ENCODE data around the gene TRIM49.
"Not testable (repeated sequence)": the region's sequence is repeated elsewhere in the genome, so short reads cannot be mapped to it uniquely, and the experiment has no call there.

Gene TRIM49, protein sequence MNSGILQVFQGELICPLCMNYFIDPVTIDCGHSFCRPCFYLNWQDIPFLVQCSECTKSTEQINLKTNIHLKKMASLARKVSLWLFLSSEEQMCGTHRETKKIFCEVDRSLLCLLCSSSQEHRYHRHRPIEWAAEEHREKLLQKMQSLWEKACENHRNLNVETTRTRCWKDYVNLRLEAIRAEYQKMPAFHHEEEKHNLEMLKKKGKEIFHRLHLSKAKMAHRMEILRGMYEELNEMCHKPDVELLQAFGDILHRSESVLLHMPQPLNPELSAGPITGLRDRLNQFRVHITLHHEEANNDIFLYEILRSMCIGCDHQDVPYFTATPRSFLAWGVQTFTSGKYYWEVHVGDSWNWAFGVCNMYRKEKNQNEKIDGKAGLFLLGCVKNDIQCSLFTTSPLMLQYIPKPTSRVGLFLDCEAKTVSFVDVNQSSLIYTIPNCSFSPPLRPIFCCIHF

GRCh38 chr11:89808475-89808874, at the start of gene TRIM49:
TRIM49 (minus strand) TSS chr11:89808575; CDS start chr11:89804469, 4,106 bp downstream.
- not testable (repeated sequence) for DNase-seq (ENCODE audit: low spot score)

- DNase-seq (ENCODE audit: low spot score) = not testable (repeated sequence)
Measured at GRCh38 chr11:89826694-89827093, 18.3 kb upstream of the TRIM49 start.

GRCh38 chr11:89820008-89820407, 11.6 kb upstream of the TRIM49 start:
- not testable (repeated sequence) for DNase-seq (ENCODE audit: low spot score)

DNA sequence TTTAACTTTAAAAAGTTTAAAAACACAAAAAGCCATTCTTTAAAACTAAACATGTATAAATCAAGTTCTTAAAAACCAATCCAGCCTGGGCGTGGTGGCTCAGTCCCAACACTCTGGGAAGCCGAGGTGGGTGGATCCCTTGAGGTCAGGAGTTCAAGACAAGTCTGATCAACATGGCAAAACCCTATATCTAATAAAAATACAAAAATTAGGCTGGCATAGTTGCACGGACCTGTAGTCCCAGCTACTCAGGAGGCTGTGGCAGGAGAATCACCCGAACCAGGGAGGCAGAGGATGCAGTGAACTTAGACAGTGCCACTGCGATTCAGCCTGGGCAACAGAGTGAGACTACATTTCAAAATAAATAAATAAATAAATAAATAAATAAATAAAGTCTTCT, 5.2 kb upstream of the TRIM49 start:
- not testable (repeated sequence) for DNase-seq (ENCODE audit: low spot score)

DNA sequence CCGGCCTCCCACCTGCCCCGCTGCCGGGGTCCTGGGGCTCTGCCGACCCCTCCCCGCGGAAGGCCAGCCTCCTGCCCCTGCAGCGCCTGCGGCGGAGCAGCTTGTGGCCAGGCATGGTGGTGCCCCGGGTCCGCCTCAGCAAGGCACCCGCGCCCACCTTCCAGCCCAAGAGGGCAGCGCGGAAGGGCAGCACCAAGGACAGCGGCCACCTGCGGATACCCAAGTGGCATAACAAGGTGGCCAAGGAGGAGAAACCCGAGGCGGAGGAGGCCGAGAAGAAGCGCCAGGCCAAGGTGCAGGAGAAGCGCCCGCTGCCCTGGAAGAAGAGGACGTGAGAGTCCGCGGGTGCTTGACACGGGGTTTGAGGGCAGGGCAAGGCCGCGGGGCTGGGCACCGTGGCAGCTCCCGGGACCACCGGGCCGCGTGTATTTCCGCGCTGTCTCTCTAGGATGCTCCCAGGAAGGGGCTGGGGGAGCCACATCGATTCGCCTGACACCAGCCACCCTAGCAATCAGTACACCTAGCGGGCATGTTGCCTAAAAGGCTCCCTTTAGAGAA, 20.8 kb downstream of the TRIM49 start:
- not testable (repeated sequence) for DNase-seq (ENCODE audit: low spot score)

DNA sequence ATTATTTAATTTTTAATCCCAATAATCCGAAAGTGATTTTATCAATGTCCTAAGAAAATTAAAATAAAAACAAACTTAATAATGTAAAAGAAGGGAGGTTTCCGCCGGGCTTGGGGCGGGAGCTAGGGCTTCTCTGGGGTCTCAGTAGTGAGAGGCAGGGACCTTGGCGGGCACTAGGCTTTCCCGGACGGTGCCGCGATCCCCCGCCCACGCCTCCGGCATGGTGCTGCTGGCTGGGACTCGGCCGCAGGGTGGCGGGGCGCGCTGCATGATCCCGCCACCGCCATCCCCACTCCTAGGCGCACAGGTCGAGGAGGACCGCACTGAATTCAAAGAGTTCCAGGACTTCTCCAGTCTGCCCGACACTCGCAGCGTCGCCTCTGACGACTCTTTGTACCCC, 22.6 kb downstream of the TRIM49 start:
- not testable (repeated sequence) for DNase-seq (ENCODE audit: low spot score)

DNA sequence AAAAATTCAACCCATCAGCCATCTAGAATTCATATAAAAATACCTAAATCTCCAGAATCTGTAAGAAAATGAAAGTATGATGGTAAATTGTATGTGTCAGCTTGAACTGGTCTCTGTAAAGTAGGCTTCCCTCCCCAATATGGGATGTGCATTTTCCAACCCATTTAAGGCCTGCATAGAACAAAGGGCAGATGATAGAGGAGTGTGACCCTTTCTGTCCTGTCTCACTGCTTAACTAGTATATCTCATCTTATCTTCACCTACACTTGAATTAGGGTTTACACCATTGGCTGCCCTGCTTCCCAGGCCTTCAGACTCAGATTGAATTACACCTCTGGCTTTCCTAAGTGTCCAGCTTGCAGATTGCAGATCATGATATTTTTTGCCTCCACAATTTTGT, 57.6 kb downstream of the TRIM49 start:
- DNase-seq (ENCODE audit: low spot score) = not testable (repeated sequence)

Measured in left forelimb (tissue), 1 donor.